Measurements from ENCODE around the gene CCDC183.
A peak's percentile ranks its signal among the peaks of the same experiment; 100 is the strongest.
"Not testable (repeated sequence)": the region's sequence is repeated elsewhere in the genome, so short reads cannot be mapped to it uniquely, and the experiment has no call there.

Gene CCDC183

GRCh38 chr9:136843801-136844740, 47.9 kb downstream of the CCDC183 start:
- not testable (repeated sequence) for H3K9ac ChIP-seq (ENCODE audit: low read depth, low read length); H3K9me3 ChIP-seq (ENCODE audit: control insufficient read depth, insufficient read depth, low read length); H3K27me3 ChIP-seq (ENCODE audit: control insufficient read depth, insufficient read depth, low read length); H3K4me3 ChIP-seq (ENCODE audit: low read depth, low read length); H3K27ac ChIP-seq (ENCODE audit: low read depth, low read length); H3K36me3 ChIP-seq (ENCODE audit: control insufficient read depth, insufficient read depth, low read length)
- peaks cover 15% of the 10 kb centered on the region for H3K4me1 ChIP-seq (ENCODE audit: control insufficient read depth, insufficient read depth, low read length)

- Histone ChIP-seq H3K36me3 (ENCODE audit: control insufficient read depth, insufficient read depth, low read length) (peaks cover 2% of the 10 kb centered on the region; the same call in 1 of the 2 replicates), H3K27me3 (ENCODE audit: control insufficient read depth, insufficient read depth, low read length) (no peaks in the 10 kb centered on the region), H3K4me3 (ENCODE audit: low read depth, low read length) (no peak overlapping the region), H3K9ac (ENCODE audit: low read depth, low read length) (no peak overlapping the region), H3K9me3 (ENCODE audit: control insufficient read depth, insufficient read depth, low read length) (no peaks in the 10 kb centered on the region), H3K4me1 (ENCODE audit: control insufficient read depth, insufficient read depth, low read length) (peaks cover 17% of the 10 kb centered on the region), H3K27ac (ENCODE audit: low read depth, low read length) (no peak overlapping the region)
Observed at GRCh38 chr9:136844761-136845464, 48.8 kb downstream of the CCDC183 start.

GRCh38 chr9:136845465-136846260, 49.5 kb downstream of the CCDC183 start:
- no peak overlapping the region for H3K9ac ChIP-seq (ENCODE audit: low read depth, low read length)
- no peaks in the 10 kb centered on the region for H3K27me3 ChIP-seq (ENCODE audit: control insufficient read depth, insufficient read depth, low read length)
- no peaks in the 10 kb centered on the region for H3K9me3 ChIP-seq (ENCODE audit: control insufficient read depth, insufficient read depth, low read length)
- peaks cover 20% of the 10 kb centered on the region for H3K4me1 ChIP-seq (ENCODE audit: control insufficient read depth, insufficient read depth, low read length)
- no peak overlapping the region for H3K4me3 ChIP-seq (ENCODE audit: low read depth, low read length)
- H3K27ac ChIP-seq (ENCODE audit: low read depth, low read length): no peak overlapping the region
- H3K36me3 ChIP-seq (ENCODE audit: control insufficient read depth, insufficient read depth, low read length): peaks cover 7% of the 10 kb centered on the region

- Histone ChIP-seq H3K36me3 (ENCODE audit: control insufficient read depth, insufficient read depth, low read length) (peaks cover 16% of the 10 kb centered on the region), H3K4me1 (ENCODE audit: control insufficient read depth, insufficient read depth, low read length) (peaks cover 11% of the 10 kb centered on the region), H3K4me3 (ENCODE audit: low read depth, low read length) (peak overlapping the region; percentile 58; the same call in 1 of the 2 replicates), H3K9me3 (ENCODE audit: control insufficient read depth, insufficient read depth, low read length) (no peaks in the 10 kb centered on the region), H3K27me3 (ENCODE audit: control insufficient read depth, insufficient read depth, low read length) (no peaks in the 10 kb centered on the region), H3K9ac (ENCODE audit: low read depth, low read length) (peak overlapping the region; percentile 59; the same call in 1 of the 2 replicates), H3K27ac (ENCODE audit: low read depth, low read length) (no peak overlapping the region)
Observed at GRCh38 chr9:136846376-136847087, 50.4 kb downstream of the CCDC183 start.

- Histone ChIP-seq H3K36me3 (ENCODE audit: control insufficient read depth, insufficient read depth, low read length) (peaks cover 20% of the 10 kb centered on the region), H3K9me3 (ENCODE audit: control insufficient read depth, insufficient read depth, low read length) (no peaks in the 10 kb centered on the region), H3K9ac (ENCODE audit: low read depth, low read length) (peak overlapping the region; percentile 59; the same call in 1 of the 2 replicates), H3K27me3 (ENCODE audit: control insufficient read depth, insufficient read depth, low read length) (no peaks in the 10 kb centered on the region), H3K4me3 (ENCODE audit: low read depth, low read length) (peak overlapping the region; percentile 83), H3K27ac (ENCODE audit: low read depth, low read length) (peak overlapping the region; percentile 95), H3K4me1 (ENCODE audit: control insufficient read depth, insufficient read depth, low read length) (peaks cover 7% of the 10 kb centered on the region; the same call in 1 of the 2 replicates)
Observed at GRCh38 chr9:136847088-136847825, 51.1 kb downstream of the CCDC183 start.

DNA sequence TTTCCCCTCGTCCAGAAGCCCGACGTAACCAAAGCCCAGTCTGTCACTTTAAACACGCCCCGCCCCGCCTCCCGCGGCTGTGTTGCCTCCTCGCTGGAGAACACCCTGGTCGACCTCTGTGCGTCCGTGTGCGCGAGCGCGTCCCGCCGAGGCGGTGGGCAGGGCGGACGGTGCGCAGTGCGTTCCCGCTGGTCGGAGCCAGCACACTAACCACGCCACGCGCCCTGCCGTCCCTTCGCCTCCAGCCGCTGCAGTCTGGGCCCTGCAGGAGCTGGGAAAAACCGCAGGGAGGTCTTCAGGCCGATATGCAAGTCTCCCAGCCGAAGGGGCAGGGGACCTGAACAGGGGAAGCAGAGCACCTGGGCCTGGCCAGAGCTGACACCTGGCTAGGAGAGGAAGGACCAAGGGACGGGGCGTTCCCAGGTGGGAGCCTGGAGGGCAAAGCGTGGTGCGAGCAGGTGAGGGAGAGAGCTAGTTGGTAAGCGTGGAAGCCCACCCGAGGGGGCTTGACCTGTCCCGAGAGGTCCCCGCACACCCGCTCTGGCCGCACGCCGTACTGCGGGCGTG, 51.8 kb downstream of the CCDC183 start:
- Histone ChIP-seq H3K36me3 (ENCODE audit: control insufficient read depth, insufficient read depth, low read length) (peaks cover 20% of the 10 kb centered on the region), H3K4me3 (ENCODE audit: low read depth, low read length) (peak overlapping the region; percentile 83), H3K27ac (ENCODE audit: low read depth, low read length) (peak overlapping the region; percentile 95), H3K4me1 (ENCODE audit: control insufficient read depth, insufficient read depth, low read length) (peaks cover 7% of the 10 kb centered on the region; the same call in 1 of the 2 replicates), H3K27me3 (ENCODE audit: control insufficient read depth, insufficient read depth, low read length) (no peaks in the 10 kb centered on the region), H3K9me3 (ENCODE audit: control insufficient read depth, insufficient read depth, low read length) (no peaks in the 10 kb centered on the region), H3K9ac (ENCODE audit: low read depth, low read length) (peak overlapping the region; percentile 43)

DNA sequence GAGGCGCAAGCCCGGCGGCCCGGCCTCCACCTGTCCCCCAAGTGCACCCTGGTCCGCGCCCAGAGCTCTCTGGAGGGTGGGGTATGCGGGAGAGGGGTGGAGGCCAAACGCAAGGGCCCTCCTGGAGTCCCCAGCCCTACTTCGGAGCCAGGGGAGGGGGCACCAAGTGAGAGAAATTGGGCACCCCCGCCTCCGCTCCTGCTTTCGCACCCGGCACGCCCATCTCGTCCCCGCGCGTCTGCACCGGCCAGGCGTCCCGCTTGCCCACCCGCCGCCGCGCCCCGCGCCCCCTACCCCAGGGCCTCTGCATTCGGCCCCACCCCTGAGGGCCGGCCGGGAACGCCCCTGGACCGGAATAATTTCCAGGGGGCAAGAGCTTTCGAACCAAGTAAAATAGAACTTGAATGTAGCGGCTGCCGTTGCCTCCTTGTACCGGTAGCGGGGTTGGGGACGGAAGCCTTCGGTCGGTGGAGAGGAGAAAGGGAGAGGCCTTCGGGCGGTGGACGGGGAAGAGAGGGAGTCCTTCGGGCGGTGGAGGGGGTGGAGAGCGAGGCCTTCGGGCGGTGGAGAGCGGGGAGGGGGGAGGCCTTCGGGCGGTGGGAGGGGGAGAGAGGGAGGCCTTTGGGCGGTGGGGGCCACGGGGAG, 52.4 kb downstream of the CCDC183 start:
- Histone ChIP-seq H3K9ac (ENCODE audit: low read depth, low read length) (peak overlapping the region; percentile 88), H3K36me3 (ENCODE audit: control insufficient read depth, insufficient read depth, low read length) (peaks cover 20% of the 10 kb centered on the region), H3K4me3 (ENCODE audit: low read depth, low read length) (peak overlapping the region; percentile 83), H3K27ac (ENCODE audit: low read depth, low read length) (peak overlapping the region; percentile 95), H3K27me3 (ENCODE audit: control insufficient read depth, insufficient read depth, low read length) (no peaks in the 10 kb centered on the region), H3K4me1 (ENCODE audit: control insufficient read depth, insufficient read depth, low read length) (peaks cover 7% of the 10 kb centered on the region; the same call in 1 of the 2 replicates), H3K9me3 (ENCODE audit: control insufficient read depth, insufficient read depth, low read length) (no peaks in the 10 kb centered on the region)

- Histone ChIP-seq H3K4me1 (ENCODE audit: control insufficient read depth, insufficient read depth, low read length) (peaks cover 7% of the 10 kb centered on the region; the same call in 1 of the 2 replicates), H3K36me3 (ENCODE audit: control insufficient read depth, insufficient read depth, low read length) (peaks cover 20% of the 10 kb centered on the region), H3K9me3 (ENCODE audit: control insufficient read depth, insufficient read depth, low read length) (no peaks in the 10 kb centered on the region), H3K9ac (ENCODE audit: low read depth, low read length) (peak within 1 kb of the TSS; percentile 88), H3K27me3 (ENCODE audit: control insufficient read depth, insufficient read depth, low read length) (no peaks in the 10 kb centered on the region), H3K4me3 (ENCODE audit: low read depth, low read length) (peak within 1 kb of the TSS; percentile 83), H3K27ac (ENCODE audit: low read depth, low read length) (peak within 1 kb of the TSS; percentile 95)
Observed at GRCh38 chr9:136849038-136849959, 53.2 kb downstream of the CCDC183 start, which contains the start of gene PHPT1. PHPT1 (plus strand) TSS chr9:136849409; CDS start chr9:136849431, 22 bp downstream.

All from HUES48 (cell line).